SK-N-SH treated with all-trans-retinoic acid at 6 μM for 48 hours (cell line): ENCODE measurements around the gene SYNE1.

Source experiments
- ATAC-seq: fragments of 200-7000 bp; cut with Tn5 transposase; 3 replicates; pipeline ENCODE4 v1.9.1; 2020; ENCODE audit warnings: mild to moderate bottlenecking, moderate library complexity
- BACH2 ChIP-seq: fragments of 250-450 bp; sonication (Bioruptor Pico); IDR thresholded peaks from 2 replicates; pipeline ENCODE4 v1.9.0; 2021; ENCODE audit warnings: mild to moderate bottlenecking, borderline replicate concordance
- CSDC2 ChIP-seq: fragments of 250-450 bp; sonication (Bioruptor Pico); IDR thresholded peaks from 2 replicates; pipeline ENCODE4 v1.5.0; 2020; ENCODE audit warnings: mild to moderate bottlenecking, moderate library complexity
- CSRNP3 ChIP-seq: fragments of 250-450 bp; sonication (Bioruptor Pico); IDR thresholded peaks from 2 replicates; pipeline ENCODE4 v1.5.1; 2021; ENCODE audit warnings: mild to moderate bottlenecking, moderate library complexity
- ESRRG ChIP-seq: fragments of 250-450 bp; sonication (Bioruptor Pico); IDR thresholded peaks from 2 replicates; pipeline ENCODE4 v1.6.1; 2021; ENCODE audit warnings: mild to moderate bottlenecking
- ISL1 ChIP-seq: fragments of 250-450 bp; sonication (Bioruptor Pico); IDR thresholded peaks from 2 replicates; pipeline ENCODE4 v2.1.2; 2022; ENCODE audit warnings: mild to moderate bottlenecking, moderate library complexity
- OSR1 ChIP-seq: fragments of 250-450 bp; sonication (Bioruptor Pico); IDR thresholded peaks from 2 replicates; pipeline ENCODE4 v1.8.0; 2022; ENCODE audit warnings: moderate library complexity, mild to moderate bottlenecking, inconsistent platforms
- PATZ1 ChIP-seq: fragments of 250-450 bp; sonication (Bioruptor Pico); IDR thresholded peaks from 2 replicates; pipeline ENCODE4 v1.8.0; 2020; ENCODE audit warnings: mild to moderate bottlenecking, moderate library complexity, borderline replicate concordance
- PPARA ChIP-seq: fragments of 250-450 bp; sonication (Bioruptor Pico); IDR thresholded peaks from 2 replicates; pipeline ENCODE4 v1.5.0; 2020; ENCODE audit warnings: mild to moderate bottlenecking, borderline replicate concordance
- SNAI2 ChIP-seq: fragments of 250-450 bp; sonication (Bioruptor Pico); IDR thresholded peaks from 2 replicates; pipeline ENCODE4 v1.5.0; 2020; ENCODE audit warnings: mild to moderate bottlenecking, moderate library complexity
- TCF4 ChIP-seq: fragments of 250-450 bp; sonication (Bioruptor Pico); IDR thresholded peaks from 2 replicates; pipeline ENCODE4 v1.8.0; 2021; ENCODE audit warnings: mild to moderate bottlenecking, moderate library complexity, borderline replicate concordance
- TOX ChIP-seq: fragments of 250-450 bp; sonication (Bioruptor Pico); IDR thresholded peaks from 2 replicates; pipeline ENCODE4 v1.8.0; 2021; ENCODE audit warnings: mild to moderate bottlenecking, moderate library complexity, borderline replicate concordance
- ZC3H10 ChIP-seq: fragments of 250-450 bp; sonication (Bioruptor Pico); IDR thresholded peaks from 2 replicates; pipeline ENCODE4 v1.5.1; 2021; ENCODE audit warnings: mild to moderate bottlenecking, moderate library complexity
- ZFP3 ChIP-seq: fragments of 250-450 bp; sonication (Bioruptor Pico); IDR thresholded peaks from 2 replicates; pipeline ENCODE4 v1.5.0; 2020; ENCODE audit warnings: mild to moderate bottlenecking, moderate library complexity
- ZFP30 ChIP-seq: fragments of 450-650 bp; formaldehyde crosslinking; IDR thresholded peaks from 2 replicates; pipeline ENCODE4 v1.5.0; 2022; ENCODE audit warnings: mild to moderate bottlenecking, moderate library complexity
- ZNF565 ChIP-seq: fragments of 450-650 bp; formaldehyde crosslinking; conservative IDR thresholded peaks from 2 replicates; pipeline ENCODE4 v1.5.0; 2020; ENCODE audit warnings: low read depth, mild to moderate bottlenecking, moderate library complexity
- ZNF70 ChIP-seq: fragments of 450-650 bp; formaldehyde crosslinking; IDR thresholded peaks from 2 replicates; pipeline ENCODE4 v1.5.0; 2020; ENCODE audit warnings: mild to moderate bottlenecking, moderate library complexity
- ZNF8 ChIP-seq: fragments of 450-650 bp; formaldehyde crosslinking; IDR thresholded peaks from 2 replicates; pipeline ENCODE4 v1.5.0; 2020; ENCODE audit warnings: mild to moderate bottlenecking, moderate library complexity
- TF ChIP-seq, protein P1 (sequence below): fragments of 250-450 bp; sonication (Bioruptor Pico); IDR thresholded peaks from 2 replicates; pipeline ENCODE4 v1.5.1; 2020; ENCODE audit warnings: low read depth, mild to moderate bottlenecking, moderate library complexity
- TF ChIP-seq, protein P2 (sequence below): fragments of 250-450 bp; sonication (Bioruptor Pico); IDR thresholded peaks from 2 replicates; pipeline ENCODE4 v1.8.0; 2021; ENCODE audit warnings: low read depth, mild to moderate bottlenecking, moderate library complexity, borderline replicate concordance

Gene SYNE1

DNA sequence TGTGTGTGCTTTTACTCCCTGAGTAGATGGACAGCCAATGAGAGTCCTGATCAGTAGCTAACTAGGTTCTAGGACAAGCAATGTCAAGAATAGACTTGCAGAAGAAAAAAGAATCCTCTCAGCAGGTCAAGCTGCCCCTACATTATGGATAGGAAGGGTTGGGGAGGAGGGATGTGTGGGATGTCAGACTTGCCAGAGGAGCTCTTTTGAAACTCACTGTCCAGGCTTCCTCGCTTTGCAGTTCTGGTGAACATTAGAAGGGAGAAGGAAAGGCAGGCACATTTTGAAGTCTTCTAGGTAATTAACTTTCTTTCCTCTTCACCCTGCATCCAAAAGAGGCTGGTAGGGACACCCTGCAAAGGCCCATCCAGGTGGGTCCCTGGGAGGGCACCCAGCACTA, 48.7 kb downstream of the SYNE1 start:
- no peak for TF ChIP-seq ZC3H10 (CRISPR knock-in tag)
- TF ChIP-seq PPARA (CRISPR knock-in tag), result no peak
- TF ChIP-seq ZNF70, result no peak
- TF ChIP-seq ISL1 (CRISPR knock-in tag), result no peak
- TF ChIP-seq, protein P1, sequence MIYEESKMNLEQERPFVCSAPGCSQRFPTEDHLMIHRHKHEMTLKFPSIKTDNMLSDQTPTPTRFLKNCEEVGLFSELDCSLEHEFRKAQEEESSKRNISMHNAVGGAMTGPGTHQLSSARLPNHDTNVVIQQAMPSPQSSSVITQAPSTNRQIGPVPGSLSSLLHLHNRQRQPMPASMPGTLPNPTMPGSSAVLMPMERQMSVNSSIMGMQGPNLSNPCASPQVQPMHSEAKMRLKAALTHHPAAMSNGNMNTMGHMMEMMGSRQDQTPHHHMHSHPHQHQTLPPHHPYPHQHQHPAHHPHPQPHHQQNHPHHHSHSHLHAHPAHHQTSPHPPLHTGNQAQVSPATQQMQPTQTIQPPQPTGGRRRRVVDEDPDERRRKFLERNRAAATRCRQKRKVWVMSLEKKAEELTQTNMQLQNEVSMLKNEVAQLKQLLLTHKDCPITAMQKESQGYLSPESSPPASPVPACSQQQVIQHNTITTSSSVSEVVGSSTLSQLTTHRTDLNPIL (CRISPR knock-in tag), result no peak
- ATAC-seq, result no peak

- ATAC-seq, result no peak
Observed at GRCh38 chr6:152587473-152587872, 49.7 kb downstream of the SYNE1 start.

GRCh38 chr6:152585236-152585635, 51.9 kb downstream of the SYNE1 start:
- TF ChIP-seq OSR1 (CRISPR knock-in tag) (no peak), TOX (CRISPR knock-in tag) (no peak), PPARA (CRISPR knock-in tag) (no peak)
- ATAC-seq, result no peak

More at GRCh38 chr6:152587473-152587872, 49.7 kb downstream of the SYNE1 start:
- TF ChIP-seq, protein P2, sequence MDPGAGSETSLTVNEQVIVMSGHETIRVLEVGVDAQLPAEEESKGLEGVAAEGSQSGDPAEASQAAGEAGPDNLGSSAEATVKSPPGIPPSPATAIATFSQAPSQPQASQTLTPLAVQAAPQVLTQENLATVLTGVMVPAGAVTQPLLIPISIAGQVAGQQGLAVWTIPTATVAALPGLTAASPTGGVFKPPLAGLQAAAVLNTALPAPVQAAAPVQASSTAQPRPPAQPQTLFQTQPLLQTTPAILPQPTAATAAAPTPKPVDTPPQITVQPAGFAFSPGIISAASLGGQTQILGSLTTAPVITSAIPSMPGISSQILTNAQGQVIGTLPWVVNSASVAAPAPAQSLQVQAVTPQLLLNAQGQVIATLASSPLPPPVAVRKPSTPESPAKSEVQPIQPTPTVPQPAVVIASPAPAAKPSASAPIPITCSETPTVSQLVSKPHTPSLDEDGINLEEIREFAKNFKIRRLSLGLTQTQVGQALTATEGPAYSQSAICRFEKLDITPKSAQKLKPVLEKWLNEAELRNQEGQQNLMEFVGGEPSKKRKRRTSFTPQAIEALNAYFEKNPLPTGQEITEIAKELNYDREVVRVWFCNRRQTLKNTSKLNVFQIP (CRISPR knock-in tag), result no peak
- TF ChIP-seq PATZ1, result no peak
- TF ChIP-seq CSRNP3 (CRISPR knock-in tag), result no peak
- TF ChIP-seq BACH2 (CRISPR knock-in tag), result no peak
- no peak for TF ChIP-seq ZFP3 (CRISPR knock-in tag)
- TF ChIP-seq ZNF8 (CRISPR knock-in tag), result no peak
- TF ChIP-seq, all 23 proteins: peak for 0

DNA sequence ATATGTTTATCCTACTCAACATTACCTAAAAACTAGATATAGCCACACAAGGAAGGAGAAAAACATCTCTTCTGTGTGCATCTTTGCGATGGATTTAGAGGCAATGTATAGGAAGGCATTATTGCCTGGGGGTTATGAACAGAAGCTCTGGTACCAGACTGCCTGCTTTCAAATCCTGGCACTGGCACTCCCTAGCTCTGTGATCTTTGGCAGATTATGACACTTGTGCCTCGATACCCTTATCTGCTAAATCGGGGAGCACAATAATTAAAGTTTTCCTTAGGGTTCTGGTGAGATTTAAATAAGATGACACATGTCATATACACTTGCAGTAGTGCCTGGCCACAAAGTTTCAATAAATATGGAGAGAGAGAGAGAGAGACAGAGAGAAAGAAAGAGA, 53.3 kb downstream of the SYNE1 start:
- ATAC-seq, result no peak
- TF ChIP-seq ESRRG (CRISPR knock-in tag), result no peak
- no peak for TF ChIP-seq PPARA (CRISPR knock-in tag)
- TF ChIP-seq OSR1 (CRISPR knock-in tag), result no peak
- TF ChIP-seq ISL1 (CRISPR knock-in tag), result no peak
- TF ChIP-seq CSDC2, result no peak
- TF ChIP-seq, protein P1 (CRISPR knock-in tag), result no peak

DNA sequence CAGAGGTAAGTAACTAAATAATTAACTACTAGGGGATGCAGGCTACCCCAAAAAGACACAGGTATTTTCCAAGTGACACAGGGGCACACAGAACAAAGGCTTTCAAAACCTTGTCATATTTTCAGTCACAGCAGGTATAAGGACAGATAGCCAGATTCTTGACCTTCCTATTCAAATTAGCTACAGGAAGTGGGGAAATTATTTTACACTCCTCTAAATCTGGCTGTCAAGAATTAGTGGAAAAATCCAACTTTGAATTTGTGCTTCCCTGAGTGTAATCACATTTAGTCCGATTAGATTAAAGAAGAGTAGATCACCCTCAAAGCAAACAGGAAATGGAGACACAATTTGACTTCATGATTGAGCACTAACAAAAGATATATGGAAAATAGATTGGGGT, 60.6 kb downstream of the SYNE1 start:
- ATAC-seq, result no peak
- TF ChIP-seq ZNF70, result no peak
- TF ChIP-seq ZNF565 (CRISPR knock-in tag), result no peak
- no peak for TF ChIP-seq ZFP30
- no peak for TF ChIP-seq ISL1 (CRISPR knock-in tag)
- TF ChIP-seq CSRNP3 (CRISPR knock-in tag), result no peak
- no peak for TF ChIP-seq TCF4 (CRISPR knock-in tag)
- TF ChIP-seq, protein P1 (CRISPR knock-in tag), result no peak
- no peak for TF ChIP-seq PATZ1
- TF ChIP-seq ZC3H10 (CRISPR knock-in tag), result no peak
- no peak for TF ChIP-seq SNAI2 (CRISPR knock-in tag)
- no peak for TF ChIP-seq CSDC2
